K562 (cell line): ENCODE measurements around the gene HLA-DOB. TPM values are rescaled to one million over a fixed set of nuclear protein-coding genes. Genes with fewer than 3 reads are reported as not detected.

Experiments used
- ATAC-seq: fragments of 200-7000 bp; cut with Tn5 transposase; 3 replicates; pipeline ENCODE4 v1.9.1; 2020; ENCODE audit warnings: moderate library complexity
- BruUV-seq: library from RNA; stranded (reverse); fragments of 400-500 nt; replicated peaks from 2 replicates; lab custom pipeline; 2021; lab: Mats Ljungman, UMichigan
- CTCF ChIA-PET: fragments of 300-600 bp; formaldehyde crosslinking; extraction: SDS; loops from one replicate; lab custom pipeline; 2021; ENCODE audit warnings: low intra/inter-chr PET ratio; lab: Yijun Ruan, JAX
- POLR2A ChIA-PET: fragments of 300-600, 350-650 bp; sonication (Branson Sonifier 250); formaldehyde crosslinking; extraction: SDS; loops from one replicate; lab custom pipeline; 2021; ENCODE audit warnings: antibody characterized with exemption, inconsistent platforms; lab: Yijun Ruan, JAX
- DNase-seq, 4 experiments: peaks; one replicate each; pipeline versions ENCODE4 v3.0.0 to v3.0.0-alpha.2; 2011 to 2018; ENCODE audit warnings: low spot score in 3 of 4, mixed read lengths in 3 of 4; ENCODE audit errors: extremely low read depth in 1 of 4
- FAIRE-seq: peaks from 2 replicates; lab custom pipeline; 2011; peaks lifted over from hg19 to GRCh38; lab: Jason Lieb, UNC
- H2AFZ ChIP-seq: 2 replicates; pipeline ENCODE4 v1.6.0; 2011; ENCODE audit warnings: low read depth, low read length, control low read depth, inconsistent platforms
- H3K27ac ChIP-seq: fragments of 200-600 bp; 3 replicates; pipeline ENCODE4 v1.8.0; 2011; ENCODE audit warnings: low read depth, mild to moderate bottlenecking, control low read depth, inconsistent platforms, low read length, moderate library complexity, mixed read lengths; ENCODE audit errors: extremely low read depth
- H3K27me3 ChIP-seq, 2 experiments: fragments of 300-600 bp in 1 of 2; 2 replicates in 1 of 2; 3 replicates in 1 of 2; pipeline versions ENCODE4 v1.6.0 to v1.8.0; 2011; ENCODE audit warnings: inconsistent platforms in 2 of 2, low read length in 2 of 2, mild to moderate bottlenecking in 1 of 2, mixed read lengths in 1 of 2, moderate library complexity in 1 of 2; ENCODE audit not compliant: control insufficient read depth in 2 of 2, insufficient read depth in 2 of 2
- H3K36me3 ChIP-seq: fragments of 300-600 bp; 3 replicates; pipeline ENCODE4 v1.8.0; 2011; ENCODE audit warnings: mild to moderate bottlenecking, low read length, inconsistent platforms; ENCODE audit not compliant: control insufficient read depth, insufficient read depth
- H3K4me1 ChIP-seq, 2 experiments: fragments of 200-600 bp in 1 of 2; replicated peaks in 1 of 2; 2 replicates in 1 of 2; 3 replicates in 1 of 2; pipeline versions ENCODE4 v1.5.1 to v1.8.0; 2011; ENCODE audit warnings: inconsistent platforms in 2 of 2, low read length in 2 of 2, mild to moderate bottlenecking in 1 of 2, mixed read lengths in 1 of 2, moderate library complexity in 1 of 2; ENCODE audit not compliant: control insufficient read depth in 2 of 2, insufficient read depth in 2 of 2
- H3K4me2 ChIP-seq: 2 replicates; pipeline ENCODE4 v1.6.1; 2011; ENCODE audit warnings: low read length, control low read depth, inconsistent platforms, mixed read lengths; ENCODE audit not compliant: insufficient read depth
- H3K4me3 ChIP-seq: fragments of 200-600 bp; sonication (generic), shearing (Covaris generic); 2 replicates; pipeline ENCODE4 v1.5.1; 2016; ENCODE audit warnings: control low read depth, inconsistent platforms
- H3K79me2 ChIP-seq: fragments of 200-600 bp; 3 replicates; pipeline ENCODE4 v1.8.0; 2011; ENCODE audit warnings: low read length, inconsistent platforms; ENCODE audit not compliant: control insufficient read depth, insufficient read depth
- H3K9ac ChIP-seq, 2 experiments: 2 replicates each; pipeline versions ENCODE4 v1.6.0 to v1.6.1; 2011; ENCODE audit warnings: low read depth in 2 of 2, low read length in 2 of 2, control low read depth in 1 of 2, inconsistent platforms in 1 of 2, mild to moderate bottlenecking in 1 of 2, mixed read lengths in 1 of 2; ENCODE audit not compliant: insufficient read depth in 1 of 2
- H3K9me1 ChIP-seq: one replicate; pipeline ENCODE4 v1.6.0; 2011; ENCODE audit warnings: inconsistent platforms, mild to moderate bottlenecking, low read length, moderate library complexity; ENCODE audit not compliant: control insufficient read depth, insufficient read depth
- H3K9me3 ChIP-seq: replicated peaks from 2 replicates; pipeline ENCODE4 v1.5.1; 2011; ENCODE audit warnings: low read depth, low read length, inconsistent platforms; ENCODE audit not compliant: control insufficient read depth, insufficient read depth
- H4K20me1 ChIP-seq: replicated peaks from 2 replicates; pipeline ENCODE4 v1.6.1; 2011; ENCODE audit warnings: low read length, inconsistent platforms, mixed read lengths; ENCODE audit not compliant: control insufficient read depth, insufficient read depth
- ATF7 ChIP-seq: fragments of 450-650 bp; IDR thresholded peaks from 2 replicates; pipeline ENCODE4 v1.7.1; 2014; ENCODE audit warnings: mild to moderate bottlenecking, moderate library complexity
- CEBPG ChIP-seq, 3 experiments: fragments of 200-800 bp in 1 of 3; sonication (Bioruptor generic) in 1 of 3; sonication (generic) in 1 of 3; formaldehyde crosslinking in 1 of 3; IDR thresholded peaks in 2 of 3; conservative IDR thresholded peaks in 1 of 3; 2 replicates each; pipeline versions ENCODE4 v1.6.1 to v1.8.0; 2016 to 2022; ENCODE audit warnings: missing compliant biosample characterization in 2 of 3, missing genetic modification characterization in 2 of 3, mild to moderate bottlenecking in 1 of 3, missing genetic modification reagents in 1 of 3
- CHCHD3 ChIP-seq: fragments of 250-450 bp; sonication (Bioruptor Pico); IDR thresholded peaks from 2 replicates; pipeline ENCODE4 v2.1.2; 2022; ENCODE audit warnings: mild to moderate bottlenecking
- GABPA ChIP-seq: fragments of 200-800 bp; sonication (Bioruptor generic); conservative IDR thresholded peaks from 2 replicates; pipeline ENCODE4 v1.6.1; 2016; ENCODE audit warnings: low read depth, missing genetic modification characterization, missing compliant biosample characterization
- NBN ChIP-seq: fragments of 450-650 bp; IDR thresholded peaks from 2 replicates; pipeline ENCODE4 v1.6.1; 2016; ENCODE audit warnings: low read depth, mild to moderate bottlenecking
- PRDM10 ChIP-seq: fragments of 450-650 bp; IDR thresholded peaks from 2 replicates; pipeline ENCODE4 v1.6.1; 2018; ENCODE audit not compliant: partially characterized antibody
- STAT5B ChIP-seq: fragments of 250-450 bp; sonication (Bioruptor Pico); IDR thresholded peaks from 2 replicates; pipeline ENCODE4 v1.8.0; 2021; ENCODE audit warnings: mild to moderate bottlenecking, inconsistent platforms
- ZNF212 ChIP-seq: fragments of 450-650 bp; formaldehyde crosslinking; IDR thresholded peaks from 2 replicates; pipeline ENCODE4 v1.4.0; 2020; ENCODE audit warnings: mild to moderate bottlenecking
- WGBS: fragments of 100-300 bp; shearing (Covaris generic); methylation state at CpG from one replicate; pipeline ENCODE4 v1.1.6; 2016; ENCODE audit warnings: low coverage, mixed read lengths; ENCODE audit not compliant: insufficient coverage; ENCODE audit errors: missing lambda C conversion rate; 5-methylcytosine and 5-hydroxymethylcytosine counted together
- in situ Hi-C: fragments of 300-500 bp; cut with MboI; formaldehyde crosslinking; loops from 4 replicates; pipeline ENCODE4 v1.15.0; 2018; ENCODE audit warnings: inconsistent platforms, mixed read lengths
- intact Hi-C: fragments of 100-400 bp; cut with micrococcal nuclease; formaldehyde crosslinking; loops from 2 replicates; pipeline ENCODE4 v1.14.2; 2022
- polyA plus RNA-seq, 8 experiments: library from polyadenylated mRNA; depleted of rRNA in 4 of 8; stranded (reverse) in 5 of 8; unstranded in 3 of 8; fragments of >200 nt; fragmentation: Nextera tagmentation in 2 of 8; fragmentation: Illumina TruSeq in 1 of 8; extraction: Ambion mirVana in 2 of 8; extraction: Trizol in 1 of 8; gene quantifications; 2 replicates each; pipeline versions ENCODE4 v1.2.1 to v1.2.3, GENCODE V29; 2011 to 2014; ENCODE audit warnings: inconsistent platforms in 1 of 8, missing spikeins in 1 of 8
- total RNA-seq, 7 experiments: library from RNA; depleted of rRNA in 6 of 7; stranded (reverse); fragments of >200 nt in 6 of 7; fragmentation: Illumina TruSeq in 2 of 7; extraction: Trizol in 2 of 7; gene quantifications; 2 replicates each; pipeline versions ENCODE4 v1.2.1 to v1.2.3, GENCODE V29; 2011 to 2021; ENCODE audit warnings: low replicate concordance in 1 of 7
- TF ChIP-seq, protein P1 (sequence below): fragments of 450-650 bp; IDR thresholded peaks from 2 replicates; pipeline ENCODE4 v1.6.1; 2016; ENCODE audit warnings: low read depth, mild to moderate bottlenecking, moderate library complexity
- TF ChIP-seq, protein P2 (sequence below): sonication (generic); formaldehyde crosslinking; IDR thresholded peaks from 2 replicates; pipeline ENCODE4 v1.8.0; 2023; ENCODE audit warnings: missing genetic modification reagents, mild to moderate bottlenecking, borderline replicate concordance

Gene HLA-DOB
- total and polyA plus RNA-seq, 9 of the 15 experiments (the other 6 are each of a cell fraction or from before 2014, with no cell fraction given), result 1.2 to 4.0 (median 2.5) TPM

DNA sequence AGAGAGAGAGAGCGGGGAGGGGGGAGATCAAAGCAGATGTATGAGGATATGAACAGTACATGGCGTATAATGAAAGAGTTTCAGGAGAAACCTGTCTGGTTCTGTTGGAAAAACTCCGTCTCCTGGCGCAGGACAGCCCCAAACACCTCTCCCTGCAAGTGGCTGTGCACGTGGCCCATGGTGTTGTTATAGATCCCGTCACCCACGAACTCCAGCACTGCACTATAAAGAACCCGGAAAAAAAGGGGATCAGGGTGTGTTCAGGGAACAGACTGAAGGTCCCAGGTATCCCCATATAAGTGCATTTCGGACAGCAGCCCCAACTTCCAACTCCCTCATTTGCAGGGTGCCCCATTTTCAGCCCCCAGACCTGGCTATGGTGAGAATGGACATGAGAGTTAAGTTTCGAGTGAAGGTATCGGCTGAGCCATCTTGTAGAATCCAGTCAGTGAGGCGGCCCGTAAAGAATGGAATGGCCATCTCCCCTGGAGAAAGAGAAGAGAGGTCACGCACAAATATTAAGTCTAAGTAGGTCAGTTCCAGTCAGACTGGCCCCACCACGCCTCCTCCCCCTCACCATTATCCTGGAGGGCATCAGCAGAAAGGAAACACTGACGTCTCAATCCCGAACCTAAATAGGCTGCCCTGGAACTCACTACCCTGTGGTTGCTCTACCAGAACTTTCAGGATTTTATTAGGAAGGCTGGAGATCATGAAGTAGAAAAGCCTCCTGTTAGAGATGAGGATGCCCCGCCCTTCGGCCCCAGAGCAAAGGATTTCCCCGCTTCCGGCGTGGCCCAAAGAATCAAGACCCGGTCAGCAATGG, 35.4 kb upstream of the HLA-DOB start:
- H2AFZ ChIP-seq, result no peak overlapping the region
- no peak for DNase-seq
- intact Hi-C loops, result no loop called here
- TF ChIP-seq ZNF212 (CRISPR knock-in tag), result no peak
- TF ChIP-seq CHCHD3 (CRISPR knock-in tag), result no peak
- TF ChIP-seq, protein P1, sequence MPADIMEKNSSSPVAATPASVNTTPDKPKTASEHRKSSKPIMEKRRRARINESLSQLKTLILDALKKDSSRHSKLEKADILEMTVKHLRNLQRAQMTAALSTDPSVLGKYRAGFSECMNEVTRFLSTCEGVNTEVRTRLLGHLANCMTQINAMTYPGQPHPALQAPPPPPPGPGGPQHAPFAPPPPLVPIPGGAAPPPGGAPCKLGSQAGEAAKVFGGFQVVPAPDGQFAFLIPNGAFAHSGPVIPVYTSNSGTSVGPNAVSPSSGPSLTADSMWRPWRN, result no peak
- TF ChIP-seq, protein P2, sequence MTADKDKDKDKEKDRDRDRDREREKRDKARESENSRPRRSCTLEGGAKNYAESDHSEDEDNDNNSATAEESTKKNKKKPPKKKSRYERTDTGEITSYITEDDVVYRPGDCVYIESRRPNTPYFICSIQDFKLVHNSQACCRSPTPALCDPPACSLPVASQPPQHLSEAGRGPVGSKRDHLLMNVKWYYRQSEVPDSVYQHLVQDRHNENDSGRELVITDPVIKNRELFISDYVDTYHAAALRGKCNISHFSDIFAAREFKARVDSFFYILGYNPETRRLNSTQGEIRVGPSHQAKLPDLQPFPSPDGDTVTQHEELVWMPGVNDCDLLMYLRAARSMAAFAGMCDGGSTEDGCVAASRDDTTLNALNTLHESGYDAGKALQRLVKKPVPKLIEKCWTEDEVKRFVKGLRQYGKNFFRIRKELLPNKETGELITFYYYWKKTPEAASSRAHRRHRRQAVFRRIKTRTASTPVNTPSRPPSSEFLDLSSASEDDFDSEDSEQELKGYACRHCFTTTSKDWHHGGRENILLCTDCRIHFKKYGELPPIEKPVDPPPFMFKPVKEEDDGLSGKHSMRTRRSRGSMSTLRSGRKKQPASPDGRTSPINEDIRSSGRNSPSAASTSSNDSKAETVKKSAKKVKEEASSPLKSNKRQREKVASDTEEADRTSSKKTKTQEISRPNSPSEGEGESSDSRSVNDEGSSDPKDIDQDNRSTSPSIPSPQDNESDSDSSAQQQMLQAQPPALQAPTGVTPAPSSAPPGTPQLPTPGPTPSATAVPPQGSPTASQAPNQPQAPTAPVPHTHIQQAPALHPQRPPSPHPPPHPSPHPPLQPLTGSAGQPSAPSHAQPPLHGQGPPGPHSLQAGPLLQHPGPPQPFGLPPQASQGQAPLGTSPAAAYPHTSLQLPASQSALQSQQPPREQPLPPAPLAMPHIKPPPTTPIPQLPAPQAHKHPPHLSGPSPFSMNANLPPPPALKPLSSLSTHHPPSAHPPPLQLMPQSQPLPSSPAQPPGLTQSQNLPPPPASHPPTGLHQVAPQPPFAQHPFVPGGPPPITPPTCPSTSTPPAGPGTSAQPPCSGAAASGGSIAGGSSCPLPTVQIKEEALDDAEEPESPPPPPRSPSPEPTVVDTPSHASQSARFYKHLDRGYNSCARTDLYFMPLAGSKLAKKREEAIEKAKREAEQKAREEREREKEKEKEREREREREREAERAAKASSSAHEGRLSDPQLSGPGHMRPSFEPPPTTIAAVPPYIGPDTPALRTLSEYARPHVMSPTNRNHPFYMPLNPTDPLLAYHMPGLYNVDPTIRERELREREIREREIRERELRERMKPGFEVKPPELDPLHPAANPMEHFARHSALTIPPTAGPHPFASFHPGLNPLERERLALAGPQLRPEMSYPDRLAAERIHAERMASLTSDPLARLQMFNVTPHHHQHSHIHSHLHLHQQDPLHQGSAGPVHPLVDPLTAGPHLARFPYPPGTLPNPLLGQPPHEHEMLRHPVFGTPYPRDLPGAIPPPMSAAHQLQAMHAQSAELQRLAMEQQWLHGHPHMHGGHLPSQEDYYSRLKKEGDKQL, result no peak
- no peak for TF ChIP-seq PRDM10
- no peak for TF ChIP-seq NBN
- no peak for TF ChIP-seq STAT5B (CRISPR knock-in tag)
- no peak for TF ChIP-seq CEBPG (CRISPR knock-in tag; IDR thresholded peaks at IDR 0.05)
- no peak for TF ChIP-seq CEBPG (tag; conservative IDR thresholded peaks at IDR 0.05 in 1 of 2, IDR thresholded peaks at IDR 0.05 in 1 of 2)
- no peak for TF ChIP-seq GABPA (tag)
- TF ChIP-seq ATF7, result no peak

More for the DNA sequence above, 35.4 kb upstream of the HLA-DOB start:
- Histone ChIP-seq H3K27me3 (peaks cover 19 to 58% of the 10 kb centered on the region in 2 experiments), H3K79me2 (no peaks in the 10 kb centered on the region), H3K4me1 (peaks cover 14 to 22% of the 10 kb centered on the region in 2 experiments), H3K36me3 (no peaks in the 10 kb centered on the region), H3K27ac (no peak overlapping the region), H3K9me3 (no peaks in the 10 kb centered on the region), H3K4me2 (0 out of 2 replicates have a peak overlapping the region, but pooled peaks have one; percentile 91), H3K9me1 (peaks cover 3% of the 10 kb centered on the region), H3K4me3 (no peak overlapping the region), H3K9ac (no peak overlapping the region; a peak in 1 of 4 replicates), H4K20me1 (peaks cover 2% of the 10 kb centered on the region; the same call in 1 of the 2 replicates)
- FAIRE-seq, result no peak
- POLR2A ChIA-PET, result interaction anchor here (1.3 to 3.3 kb wide), 3 partner anchors 16 to 121 kb away, joined by 5 to 18 read pairs (median 17); no protein-coding TSS in a partner anchor
- 43% methylated on average over 23 of the region's 23 CpGs for WGBS
- TSS peak; percentile 70 for BruUV-seq
- CTCF ChIA-PET, result no interaction called here
- ATAC-seq, result no peak
- in situ Hi-C loops, result no loop called here
